HepG2 (cell line): ENCODE data around the gene JMJD6. TPM values are rescaled to one million over a fixed set of nuclear protein-coding genes. Genes with fewer than 3 reads are reported as not detected.

Experiments used
- ARNT ChIP-seq: fragments of 450-650 bp; IDR thresholded peaks from 2 replicates; pipeline ENCODE4 v1.6.1; 2017
- FOXP1 ChIP-seq, 2 experiments: fragments of 450-650 bp in 1 of 2; IDR thresholded peaks; 2 replicates each; pipeline ENCODE4 v1.6.1; 2017 to 2018; ENCODE audit warnings: antibody characterized with exemption in 1 of 2
- GATA4 ChIP-seq: sonication (generic); IDR thresholded peaks from 2 replicates; pipeline ENCODE4 v1.6.1; 2016; ENCODE audit warnings: antibody characterized with exemption, low read depth, borderline replicate concordance
- HMG20B ChIP-seq: conservative IDR thresholded peaks from 2 replicates; pipeline ENCODE4 v1.6.1; 2016; ENCODE audit warnings: missing genetic modification reagents, missing compliant biosample characterization
- HNRNPK ChIP-seq: fragments of 200-400 bp; formaldehyde crosslinking; IDR thresholded peaks from 2 replicates; pipeline ENCODE4 v1.6.1; 2018; ENCODE audit warnings: low read length, low read depth, moderate library complexity, mild to moderate bottlenecking; ENCODE audit not compliant: poor library complexity, severe bottlenecking
- HOXA3 ChIP-seq: sonication (generic); formaldehyde crosslinking; IDR thresholded peaks from 2 replicates; pipeline ENCODE4 v1.5.0; 2020; ENCODE audit warnings: missing genetic modification reagents
- HOXA9 ChIP-seq: sonication (generic); formaldehyde crosslinking; IDR thresholded peaks from 2 replicates; pipeline ENCODE4 v1.8.1; 2022; ENCODE audit warnings: missing genetic modification reagents, mild to moderate bottlenecking, moderate library complexity, borderline replicate concordance
- JDP2 ChIP-seq: sonication (generic); formaldehyde crosslinking; IDR thresholded peaks from 2 replicates; pipeline ENCODE4 v1.8.1; 2022; ENCODE audit warnings: missing genetic modification reagents, borderline replicate concordance
- KMT2A ChIP-seq: sonication (generic); formaldehyde crosslinking; IDR thresholded peaks from 2 replicates; pipeline ENCODE4 v1.4.0; 2020; ENCODE audit warnings: missing genetic modification reagents
- MLLT10 ChIP-seq: sonication (generic); formaldehyde crosslinking; IDR thresholded peaks from 2 replicates; pipeline ENCODE4 v1.4.0; 2020; ENCODE audit warnings: missing genetic modification reagents
- NR2F6 ChIP-seq, 2 experiments: IDR thresholded peaks; 2 replicates each; pipeline ENCODE4 v1.6.1; 2016; ENCODE audit warnings: antibody characterized with exemption in 1 of 2, mild to moderate bottlenecking in 1 of 2
- NRL ChIP-seq: sonication (generic); formaldehyde crosslinking; IDR thresholded peaks from 2 replicates; pipeline ENCODE4 v1.5.0; 2020; ENCODE audit warnings: missing genetic modification reagents, mild to moderate bottlenecking, moderate library complexity, borderline replicate concordance
- SAP130 ChIP-seq: IDR thresholded peaks from 2 replicates; pipeline ENCODE4 v1.6.1; 2016; ENCODE audit warnings: low read depth
- SP1 ChIP-seq, 2 experiments: fragments of 450-650 bp in 1 of 2; sonication (generic) in 1 of 2; formaldehyde crosslinking in 1 of 2; IDR thresholded peaks; 2 replicates each; pipeline versions ENCODE4 v1.4.0 to v1.6.1; 2016 to 2020; ENCODE audit warnings: missing genetic modification reagents in 1 of 2
- SSRP1 ChIP-seq: IDR thresholded peaks from 2 replicates; pipeline ENCODE4 v1.6.1; 2016; ENCODE audit warnings: control low read depth
- TBX2 ChIP-seq: sonication (generic); formaldehyde crosslinking; IDR thresholded peaks from 2 replicates; pipeline ENCODE4 v1.5.0; 2020; ENCODE audit warnings: missing genetic modification reagents, mild to moderate bottlenecking, borderline replicate concordance
- YEATS4 ChIP-seq: sonication (generic); formaldehyde crosslinking; IDR thresholded peaks from 2 replicates; pipeline ENCODE4 v1.4.0; 2020; ENCODE audit warnings: missing genetic modification reagents, borderline replicate concordance
- ZNF350 ChIP-seq: sonication (generic); formaldehyde crosslinking; IDR thresholded peaks from 2 replicates; pipeline ENCODE4 v1.4.0; 2020; ENCODE audit warnings: mild to moderate bottlenecking, low read depth, missing genetic modification reagents, borderline replicate concordance
- polyA plus RNA-seq, 8 experiments: library from polyadenylated mRNA; depleted of rRNA in 3 of 8; stranded (reverse) in 7 of 8; unstranded in 1 of 8; fragments of >200 nt; fragmentation: Illumina TruSeq in 4 of 8; extraction: Trizol in 4 of 8; gene quantifications; 2 replicates each; pipeline versions ENCODE4 v1.2.1 to v1.2.3, GENCODE V29; 2011 to 2016; ENCODE audit warnings: low read depth in 4 of 8, missing spikeins in 1 of 8, mixed read lengths in 1 of 8; ENCODE audit not compliant: insufficient read depth in 1 of 8
- total RNA-seq, 5 experiments: library from RNA; depleted of rRNA; stranded (reverse); fragments of >200 nt; fragmentation: Illumina TruSeq; extraction: Trizol; gene quantifications; 2 replicates each; pipeline ENCODE4 v1.2.3, GENCODE V29; 2016; ENCODE audit warnings: low read depth in 1 of 5
- TF ChIP-seq, protein P1 (sequence below): sonication (generic); formaldehyde crosslinking; IDR thresholded peaks from 2 replicates; pipeline ENCODE4 v1.4.0; 2020; ENCODE audit warnings: missing genetic modification reagents
- TF ChIP-seq, protein P2 (sequence below): sonication (generic); formaldehyde crosslinking; IDR thresholded peaks from 2 replicates; pipeline ENCODE4 v1.9.0; 2022; ENCODE audit warnings: low read depth, missing genetic modification reagents
- TF ChIP-seq, protein P3 (sequence below): sonication (generic); formaldehyde crosslinking; IDR thresholded peaks from 2 replicates; pipeline ENCODE4 v1.4.0; 2020; ENCODE audit warnings: missing genetic modification reagents
- TF ChIP-seq, protein P4 (sequence below): sonication (generic); formaldehyde crosslinking; IDR thresholded peaks from 2 replicates; pipeline ENCODE4 v1.4.0; 2020; ENCODE audit warnings: low read depth, mild to moderate bottlenecking, missing genetic modification reagents

The JMJD6 gene
- total and polyA plus RNA-seq, 2 of the 13 experiments (the other 11 are each of a cell fraction or from before 2014, with no cell fraction given) = 33.6 to 41.0 TPM

DNA sequence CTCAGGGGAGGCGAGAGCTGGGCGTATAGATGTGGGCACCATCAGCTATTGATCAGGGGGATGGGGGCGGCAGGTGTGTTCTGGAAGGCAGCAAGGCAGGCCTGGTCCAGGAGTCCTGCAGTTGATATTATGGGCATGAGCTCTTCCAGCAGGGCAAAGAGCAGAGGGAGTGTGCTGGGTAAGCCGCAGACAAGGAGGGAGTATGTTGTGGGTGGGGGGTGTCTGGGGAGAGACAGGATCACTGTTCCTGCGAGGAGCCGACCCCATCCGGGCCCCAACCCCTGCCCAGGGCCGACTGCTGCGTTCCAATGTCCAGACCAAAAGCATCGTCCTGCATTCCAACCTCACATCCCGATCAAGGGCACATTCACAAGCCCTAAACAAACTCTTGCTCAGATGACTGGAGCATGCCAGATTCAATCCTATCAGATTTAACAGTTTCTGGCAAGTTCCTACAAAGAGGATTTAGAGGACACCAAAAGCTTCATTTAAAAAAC lies 24.9 kb downstream of the JMJD6 start (continued):
- TF ChIP-seq, protein P1, sequence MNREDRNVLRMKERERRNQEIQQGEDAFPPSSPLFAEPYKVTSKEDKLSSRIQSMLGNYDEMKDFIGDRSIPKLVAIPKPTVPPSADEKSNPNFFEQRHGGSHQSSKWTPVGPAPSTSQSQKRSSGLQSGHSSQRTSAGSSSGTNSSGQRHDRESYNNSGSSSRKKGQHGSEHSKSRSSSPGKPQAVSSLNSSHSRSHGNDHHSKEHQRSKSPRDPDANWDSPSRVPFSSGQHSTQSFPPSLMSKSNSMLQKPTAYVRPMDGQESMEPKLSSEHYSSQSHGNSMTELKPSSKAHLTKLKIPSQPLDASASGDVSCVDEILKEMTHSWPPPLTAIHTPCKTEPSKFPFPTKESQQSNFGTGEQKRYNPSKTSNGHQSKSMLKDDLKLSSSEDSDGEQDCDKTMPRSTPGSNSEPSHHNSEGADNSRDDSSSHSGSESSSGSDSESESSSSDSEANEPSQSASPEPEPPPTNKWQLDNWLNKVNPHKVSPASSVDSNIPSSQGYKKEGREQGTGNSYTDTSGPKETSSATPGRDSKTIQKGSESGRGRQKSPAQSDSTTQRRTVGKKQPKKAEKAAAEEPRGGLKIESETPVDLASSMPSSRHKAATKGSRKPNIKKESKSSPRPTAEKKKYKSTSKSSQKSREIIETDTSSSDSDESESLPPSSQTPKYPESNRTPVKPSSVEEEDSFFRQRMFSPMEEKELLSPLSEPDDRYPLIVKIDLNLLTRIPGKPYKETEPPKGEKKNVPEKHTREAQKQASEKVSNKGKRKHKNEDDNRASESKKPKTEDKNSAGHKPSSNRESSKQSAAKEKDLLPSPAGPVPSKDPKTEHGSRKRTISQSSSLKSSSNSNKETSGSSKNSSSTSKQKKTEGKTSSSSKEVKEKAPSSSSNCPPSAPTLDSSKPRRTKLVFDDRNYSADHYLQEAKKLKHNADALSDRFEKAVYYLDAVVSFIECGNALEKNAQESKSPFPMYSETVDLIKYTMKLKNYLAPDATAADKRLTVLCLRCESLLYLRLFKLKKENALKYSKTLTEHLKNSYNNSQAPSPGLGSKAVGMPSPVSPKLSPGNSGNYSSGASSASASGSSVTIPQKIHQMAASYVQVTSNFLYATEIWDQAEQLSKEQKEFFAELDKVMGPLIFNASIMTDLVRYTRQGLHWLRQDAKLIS (CRISPR knock-in tag) = no peak
- TF ChIP-seq MLLT10 (CRISPR knock-in tag) (no peak), FOXP1 (IDR thresholded peaks at IDR 0.05) (no peak), FOXP1 (CRISPR knock-in tag; IDR thresholded peaks at IDR 0.05) (peak; percentile 29; the same call in 1 of the 2 replicates), ZNF350 (CRISPR knock-in tag) (no peak), NRL (CRISPR knock-in tag) (0 out of 2 replicates have a peak, but pooled peaks have one; percentile 8), GATA4 (no peak), ARNT (no peak), NR2F6 (IDR thresholded peaks at IDR 0.05) (no peak), NR2F6 (CRISPR knock-in tag; IDR thresholded peaks at IDR 0.05) (peak; percentile 70), HMG20B (CRISPR knock-in tag) (0 out of 2 replicates have a peak, but pooled peaks have one; percentile 44), JDP2 (CRISPR knock-in tag) (no peak), HOXA9 (CRISPR knock-in tag) (no peak), HOXA3 (CRISPR knock-in tag) (peak; percentile 35; the same call in 1 of the 2 replicates), TBX2 (CRISPR knock-in tag) (peak; percentile 50; the same call in 1 of the 2 replicates), SP1 (IDR thresholded peaks at IDR 0.05) (no peak), SP1 (CRISPR knock-in tag; IDR thresholded peaks at IDR 0.05) (no peak), SAP130 (CRISPR knock-in tag) (0 out of 2 replicates have a peak, but pooled peaks have one; percentile 6), SSRP1 (CRISPR knock-in tag) (no peak), YEATS4 (CRISPR knock-in tag) (peak; percentile 20; the same call in 1 of the 2 replicates), KMT2A (CRISPR knock-in tag) (no peak), HNRNPK (no peak)
- TF ChIP-seq, protein P2, sequence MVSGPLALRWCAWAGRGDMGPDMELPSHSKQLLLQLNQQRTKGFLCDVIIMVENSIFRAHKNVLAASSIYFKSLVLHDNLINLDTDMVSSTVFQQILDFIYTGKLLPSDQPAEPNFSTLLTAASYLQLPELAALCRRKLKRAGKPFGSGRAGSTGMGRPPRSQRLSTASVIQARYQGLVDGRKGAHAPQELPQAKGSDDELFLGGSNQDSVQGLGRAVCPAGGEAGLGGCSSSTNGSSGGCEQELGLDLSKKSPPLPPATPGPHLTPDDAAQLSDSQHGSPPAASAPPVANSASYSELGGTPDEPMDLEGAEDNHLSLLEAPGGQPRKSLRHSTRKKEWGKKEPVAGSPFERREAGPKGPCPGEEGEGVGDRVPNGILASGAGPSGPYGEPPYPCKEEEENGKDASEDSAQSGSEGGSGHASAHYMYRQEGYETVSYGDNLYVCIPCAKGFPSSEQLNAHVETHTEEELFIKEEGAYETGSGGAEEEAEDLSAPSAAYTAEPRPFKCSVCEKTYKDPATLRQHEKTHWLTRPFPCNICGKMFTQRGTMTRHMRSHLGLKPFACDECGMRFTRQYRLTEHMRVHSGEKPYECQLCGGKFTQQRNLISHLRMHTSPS (CRISPR knock-in tag) = peak; percentile 67; the same call in 1 of the 2 replicates
- TF ChIP-seq, protein P3, sequence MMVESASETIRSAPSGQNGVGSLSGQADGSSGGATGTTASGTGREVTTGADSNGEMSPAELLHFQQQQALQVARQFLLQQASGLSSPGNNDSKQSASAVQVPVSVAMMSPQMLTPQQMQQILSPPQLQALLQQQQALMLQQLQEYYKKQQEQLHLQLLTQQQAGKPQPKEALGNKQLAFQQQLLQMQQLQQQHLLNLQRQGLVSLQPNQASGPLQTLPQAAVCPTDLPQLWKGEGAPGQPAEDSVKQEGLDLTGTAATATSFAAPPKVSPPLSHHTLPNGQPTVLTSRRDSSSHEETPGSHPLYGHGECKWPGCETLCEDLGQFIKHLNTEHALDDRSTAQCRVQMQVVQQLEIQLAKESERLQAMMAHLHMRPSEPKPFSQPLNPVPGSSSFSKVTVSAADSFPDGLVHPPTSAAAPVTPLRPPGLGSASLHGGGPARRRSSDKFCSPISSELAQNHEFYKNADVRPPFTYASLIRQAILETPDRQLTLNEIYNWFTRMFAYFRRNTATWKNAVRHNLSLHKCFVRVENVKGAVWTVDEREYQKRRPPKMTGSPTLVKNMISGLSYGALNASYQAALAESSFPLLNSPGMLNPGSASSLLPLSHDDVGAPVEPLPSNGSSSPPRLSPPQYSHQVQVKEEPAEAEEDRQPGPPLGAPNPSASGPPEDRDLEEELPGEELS (CRISPR knock-in tag) = peak; percentile 68
- TF ChIP-seq, protein P4, sequence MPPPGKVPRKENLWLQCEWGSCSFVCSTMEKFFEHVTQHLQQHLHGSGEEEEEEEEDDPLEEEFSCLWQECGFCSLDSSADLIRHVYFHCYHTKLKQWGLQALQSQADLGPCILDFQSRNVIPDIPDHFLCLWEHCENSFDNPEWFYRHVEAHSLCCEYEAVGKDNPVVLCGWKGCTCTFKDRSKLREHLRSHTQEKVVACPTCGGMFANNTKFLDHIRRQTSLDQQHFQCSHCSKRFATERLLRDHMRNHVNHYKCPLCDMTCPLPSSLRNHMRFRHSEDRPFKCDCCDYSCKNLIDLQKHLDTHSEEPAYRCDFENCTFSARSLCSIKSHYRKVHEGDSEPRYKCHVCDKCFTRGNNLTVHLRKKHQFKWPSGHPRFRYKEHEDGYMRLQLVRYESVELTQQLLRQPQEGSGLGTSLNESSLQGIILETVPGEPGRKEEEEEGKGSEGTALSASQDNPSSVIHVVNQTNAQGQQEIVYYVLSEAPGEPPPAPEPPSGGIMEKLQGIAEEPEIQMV (CRISPR knock-in tag) = no peak
